Body of pancreas (tissue), 4 donors: ENCODE results near the gene PAIP2B.

Experiments used
- CTCF ChIP-seq, 7 experiments: fragments of 450-650 bp in 4 of 7; fragments of 200-600 bp in 3 of 7; sonication (generic) in 3 of 7; IDR thresholded peaks; one replicate each; pipeline ENCODE4 v1.5.1; 2016 to 2019; ENCODE audit warnings: antibody characterized with exemption in 7 of 7
- POLR2A ChIP-seq, 3 donors: fragments of 450-650 bp; IDR thresholded peaks; one replicate each; pipeline ENCODE4 v1.6.1; 2016; ENCODE audit warnings: antibody characterized with exemption in 3 of 3, mild to moderate bottlenecking in 2 of 3

GRCh38 chr2:71143782-71144181 is 83.1 kb downstream of the PAIP2B start:
- no peak for TF ChIP-seq CTCF (IDR thresholded peaks at IDR 0.05)
- TF ChIP-seq POLR2A (IDR thresholded peaks at IDR 0.05), result no peak
